Measurements from ENCODE around the gene DDX49.
"Not testable (repeated sequence)": the region's sequence is repeated elsewhere in the genome, so short reads cannot be mapped to it uniquely, and the experiment has no call there.

Gene DDX49

GRCh38 chr19:18913466-18913865 lies 6.0 kb upstream of the DDX49 start:
- no peak for DNase-seq

- no peak for DNase-seq
These were observed 3.9 kb upstream of the DDX49 start for GRCh38 chr19:18915639-18916038.

GRCh38 chr19:18917593-18917992 lies 1.9 kb upstream of the DDX49 start:
- DNase-seq = not testable (repeated sequence)

GRCh38 chr19:18919900-18920214 lies 342 bp downstream of the DDX49 start:
- no peak for DNase-seq

- no peak for DNase-seq
These were observed 885 bp downstream of the DDX49 start for GRCh38 chr19:18920400-18920799.

- no peak for DNase-seq
These were observed 2.1 kb downstream of the DDX49 start for GRCh38 chr19:18921593-18921992.

- no peak for DNase-seq
These were observed 2.9 kb downstream of the DDX49 start for GRCh38 chr19:18922228-18922985.

GRCh38 chr19:18924684-18925213 lies 5.2 kb downstream of the DDX49 start:
- no peak for DNase-seq

- DNase-seq = no peak
These were observed 8.7 kb downstream of the DDX49 start for GRCh38 chr19:18928018-18928805.

- no peak for DNase-seq
These were observed 9.8 kb downstream of the DDX49 start for GRCh38 chr19:18929311-18929710.

GRCh38 chr19:18931316-18932162 lies 12.0 kb downstream of the DDX49 start:
- no peak for DNase-seq

GRCh38 chr19:18932216-18932841 lies 12.8 kb downstream of the DDX49 start:
- peak; percentile 81 for DNase-seq

- no peak for DNase-seq
These were observed 13.8 kb downstream of the DDX49 start for GRCh38 chr19:18933297-18933696.

GRCh38 chr19:18939163-18939562 lies 19.6 kb downstream of the DDX49 start:
- DNase-seq = no peak

GRCh38 chr19:18939922-18940768 lies 20.6 kb downstream of the DDX49 start:
- DNase-seq = no peak

GRCh38 chr19:18940769-18941627 lies 21.5 kb downstream of the DDX49 start, which contains the start of gene HOMER3:
HOMER3 (minus strand) TSS chr19:18941217; CDS start chr19:18938982, 2,235 bp downstream.
- DNase-seq = peak; percentile 66

- no peak for DNase-seq
These were observed 22.3 kb downstream of the DDX49 start for GRCh38 chr19:18941628-18942354.

GRCh38 chr19:18942692-18943091 lies 23.2 kb downstream of the DDX49 start:
- DNase-seq = no peak

- no peak for DNase-seq
These were observed 23.9 kb downstream of the DDX49 start for GRCh38 chr19:18943465-18943864.

- no peak for DNase-seq
These were observed 25.8 kb downstream of the DDX49 start for GRCh38 chr19:18945297-18945696.
